GM12874 (cell line): ENCODE measurements around the gene LOC128125822.

ENCODE experiments used
- CTCF ChIP-seq: IDR thresholded peaks from 2 replicates; pipeline ENCODE4 v1.5.1; 2011; ENCODE audit warnings: low read depth, mild to moderate bottlenecking, control low read depth, low read length, moderate library complexity; ENCODE audit not compliant: insufficient read depth

Gene LOC128125822

GRCh38 chr6:63530991-63531390, 41.3 kb upstream of the LOC128125822 start:
- no peak for TF ChIP-seq CTCF

- TF ChIP-seq CTCF: no peak
Observed at GRCh38 chr6:63533026-63533425, 39.3 kb upstream of the LOC128125822 start.

GRCh38 chr6:63533952-63534351, 38.3 kb upstream of the LOC128125822 start:
- TF ChIP-seq CTCF: no peak

- no peak for TF ChIP-seq CTCF
Observed at GRCh38 chr6:63537201-63537958, 34.9 kb upstream of the LOC128125822 start.

GRCh38 chr6:63537959-63538300, 34.4 kb upstream of the LOC128125822 start:
- no peak for TF ChIP-seq CTCF

GRCh38 chr6:63538550-63538949, 33.7 kb upstream of the LOC128125822 start:
- no peak for TF ChIP-seq CTCF

- TF ChIP-seq CTCF: no peak
Observed at GRCh38 chr6:63543001-63543400, 29.3 kb upstream of the LOC128125822 start.

GRCh38 chr6:63543982-63544381, 28.3 kb upstream of the LOC128125822 start:
- no peak for TF ChIP-seq CTCF
